ENCODE measurements around the gene PAPSS2. TPM values are rescaled to one million over a fixed set of nuclear protein-coding genes. Genes with fewer than 3 reads are reported as not detected.
"Not testable (repeated sequence)": the region's sequence is repeated elsewhere in the genome, so short reads cannot be mapped to it uniquely, and the experiment has no call there.

The PAPSS2 gene
- polyA plus RNA-seq, 1 experiment: 133 TPM

DNA sequence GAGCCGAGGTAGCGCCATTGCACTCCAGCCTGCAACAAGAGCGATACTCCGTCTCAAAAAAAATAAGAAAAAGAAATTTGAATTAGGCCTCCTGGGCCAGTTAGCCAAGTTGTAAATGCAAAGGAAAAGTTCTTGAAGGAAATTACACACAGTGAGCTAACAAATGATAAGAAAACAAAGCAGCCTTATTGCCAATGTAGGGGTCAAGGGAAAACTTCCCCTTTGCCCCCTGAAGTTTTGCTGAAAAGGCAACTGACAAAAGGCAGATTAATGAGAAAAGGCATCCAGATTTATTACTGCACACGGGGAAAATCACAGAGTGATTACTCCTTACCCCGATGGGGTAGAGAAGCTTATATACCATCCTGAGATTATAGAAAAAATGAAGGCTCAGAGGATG is 70.3 kb downstream of the PAPSS2 start:
- POLR2A ChIA-PET: no interaction called here
- no peak for DNase-seq (ENCODE audit: low read depth)
- peaks cover 4% of the 10 kb centered on the region for H3K36me3 ChIP-seq (ENCODE audit: control insufficient read depth, insufficient read depth, low read length)

DNA sequence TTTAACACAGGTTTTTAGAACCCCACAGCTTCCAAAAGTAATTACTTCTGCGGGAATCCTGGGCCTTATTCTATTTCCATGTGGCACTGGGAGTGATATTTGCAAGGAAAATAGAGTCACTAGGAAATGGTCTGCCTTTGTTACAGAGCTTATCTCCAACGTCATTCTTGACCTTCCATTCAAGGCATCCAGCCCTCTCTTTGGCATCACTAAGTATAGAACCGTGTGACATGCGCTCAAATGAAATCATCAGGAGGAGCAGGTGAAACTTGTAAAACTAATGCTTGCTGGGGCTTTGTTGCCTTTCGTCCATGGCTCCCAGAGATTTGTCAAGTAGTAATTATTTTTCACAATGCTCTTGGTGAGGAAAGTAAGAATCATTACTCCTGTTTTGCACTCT is 73.4 kb downstream of the PAPSS2 start:
- H3K36me3 ChIP-seq (ENCODE audit: control insufficient read depth, insufficient read depth, low read length): peaks cover 5% of the 10 kb centered on the region
- no peak for DNase-seq (ENCODE audit: low read depth)
- TF ChIP-seq, protein P1, sequence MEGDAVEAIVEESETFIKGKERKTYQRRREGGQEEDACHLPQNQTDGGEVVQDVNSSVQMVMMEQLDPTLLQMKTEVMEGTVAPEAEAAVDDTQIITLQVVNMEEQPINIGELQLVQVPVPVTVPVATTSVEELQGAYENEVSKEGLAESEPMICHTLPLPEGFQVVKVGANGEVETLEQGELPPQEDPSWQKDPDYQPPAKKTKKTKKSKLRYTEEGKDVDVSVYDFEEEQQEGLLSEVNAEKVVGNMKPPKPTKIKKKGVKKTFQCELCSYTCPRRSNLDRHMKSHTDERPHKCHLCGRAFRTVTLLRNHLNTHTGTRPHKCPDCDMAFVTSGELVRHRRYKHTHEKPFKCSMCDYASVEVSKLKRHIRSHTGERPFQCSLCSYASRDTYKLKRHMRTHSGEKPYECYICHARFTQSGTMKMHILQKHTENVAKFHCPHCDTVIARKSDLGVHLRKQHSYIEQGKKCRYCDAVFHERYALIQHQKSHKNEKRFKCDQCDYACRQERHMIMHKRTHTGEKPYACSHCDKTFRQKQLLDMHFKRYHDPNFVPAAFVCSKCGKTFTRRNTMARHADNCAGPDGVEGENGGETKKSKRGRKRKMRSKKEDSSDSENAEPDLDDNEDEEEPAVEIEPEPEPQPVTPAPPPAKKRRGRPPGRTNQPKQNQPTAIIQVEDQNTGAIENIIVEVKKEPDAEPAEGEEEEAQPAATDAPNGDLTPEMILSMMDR (IDR thresholded peaks at IDR 0.05; ENCODE audit: insufficient read depth, low read depth, low read length): no peak
- no peaks in the 10 kb centered on the region for H3K27me3 ChIP-seq (ENCODE audit: control insufficient read depth, insufficient read depth, low read length)
- ChIA-PET POLR2A (no interaction called here), CTCF (interaction anchor here (1.0 to 2.3 kb wide), 4 partner anchors 10 to 195 kb away, joined by 3 to 14 read pairs (median 6); no protein-coding TSS in a partner anchor)
- H3K4me3 ChIP-seq (ENCODE audit: low read depth, low read length): no peak overlapping the region

More for the DNA sequence above, 70.3 kb downstream of the PAPSS2 start:
- no peaks in the 10 kb centered on the region for H3K27me3 ChIP-seq (ENCODE audit: control insufficient read depth, insufficient read depth, low read length)
- CTCF ChIA-PET: interaction anchor here (1.2 kb wide), 1 partner anchor 12 kb away, joined by 3 read pairs; no protein-coding TSS in a partner anchor
- TF ChIP-seq, protein P1 (IDR thresholded peaks at IDR 0.05; ENCODE audit: insufficient read depth, low read depth, low read length): no peak
- H3K4me3 ChIP-seq (ENCODE audit: low read depth, low read length): no peak overlapping the region

DNA sequence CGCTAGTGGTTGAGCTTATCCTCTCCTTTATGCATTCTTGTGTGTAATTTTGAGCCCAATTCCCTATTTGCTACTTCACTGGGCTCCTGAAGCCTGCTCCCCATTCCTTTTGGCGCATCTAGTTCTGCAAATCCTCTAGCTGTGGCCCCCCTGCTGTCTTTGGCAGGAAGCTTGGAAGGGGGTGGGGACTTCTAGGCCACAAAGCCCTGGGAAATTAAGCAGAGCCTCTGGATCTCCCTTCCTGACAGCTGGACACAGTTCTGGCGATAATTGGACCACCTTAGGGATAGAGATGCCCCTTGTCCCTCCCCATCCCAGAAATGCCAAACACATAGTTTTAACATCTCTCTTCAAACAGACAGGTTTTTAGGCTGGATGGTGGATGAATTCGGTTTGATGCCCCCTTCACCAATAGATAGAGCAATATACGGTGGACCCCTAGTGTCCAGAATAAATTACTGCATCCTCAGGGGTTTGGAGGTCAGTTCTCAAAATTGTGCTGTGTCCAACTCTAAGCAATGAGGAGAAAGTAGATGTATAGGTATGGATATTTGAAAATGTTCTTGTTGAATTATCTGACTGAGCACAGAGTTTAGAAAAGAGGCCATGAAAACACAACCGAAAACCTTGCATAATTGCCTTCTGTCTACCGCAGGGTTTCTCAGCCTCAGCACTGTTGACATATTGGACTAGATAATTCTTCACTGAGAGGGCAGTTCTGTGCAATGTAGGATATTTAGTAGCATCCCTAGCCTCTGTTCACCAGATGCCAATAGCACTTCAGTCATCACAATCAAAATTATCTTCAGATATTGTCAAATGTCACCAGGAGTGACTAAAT is 75.5 kb downstream of the PAPSS2 start:
- TF ChIP-seq, protein P1 (IDR thresholded peaks at IDR 0.05; ENCODE audit: insufficient read depth, low read depth, low read length): peak; percentile 64
- CTCF ChIA-PET: interaction anchor here (0.6 to 2.3 kb wide), 22 partner anchors 9 to 1316 kb away, joined by 3 to 14 read pairs (median 4); partner anchors contain the start of gene MINPP1
- no peak overlapping the region for H3K4me3 ChIP-seq (ENCODE audit: low read depth, low read length)
- H3K36me3 ChIP-seq (ENCODE audit: control insufficient read depth, insufficient read depth, low read length): peaks cover 5% of the 10 kb centered on the region
- H3K27me3 ChIP-seq (ENCODE audit: control insufficient read depth, insufficient read depth, low read length): no peaks in the 10 kb centered on the region
- DNase-seq (ENCODE audit: low read depth): peak; percentile 7
- POLR2A ChIA-PET: no interaction called here

DNA sequence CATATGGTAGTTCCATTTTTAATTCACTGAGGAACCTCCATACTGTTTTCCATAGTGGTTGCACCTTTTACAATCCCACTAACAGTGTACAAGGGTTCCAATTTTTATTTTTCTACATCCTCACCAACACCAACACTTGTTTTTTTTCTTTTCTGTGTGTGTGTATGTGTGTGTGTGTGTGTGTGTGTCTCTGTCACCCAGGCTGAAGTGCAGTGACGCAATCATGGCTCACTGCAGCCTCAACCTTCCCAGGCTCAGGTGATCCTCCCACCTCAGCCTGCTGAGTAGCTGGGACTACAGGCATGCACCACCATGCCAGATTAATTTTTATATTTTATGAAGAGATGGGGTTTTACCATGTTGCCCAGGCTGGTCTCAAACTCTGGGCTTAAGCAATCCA is 78.6 kb downstream of the PAPSS2 start:
- CTCF ChIA-PET: interaction anchor here (1.1 kb wide), 1 partner anchor 104 kb away, joined by 3 read pairs; no protein-coding TSS in a partner anchor
- H3K36me3 ChIP-seq (ENCODE audit: control insufficient read depth, insufficient read depth, low read length); DNase-seq (ENCODE audit: low read depth); H3K27me3 ChIP-seq (ENCODE audit: control insufficient read depth, insufficient read depth, low read length); POLR2A ChIA-PET; H3K4me3 ChIP-seq (ENCODE audit: low read depth, low read length): not testable (repeated sequence)

DNA sequence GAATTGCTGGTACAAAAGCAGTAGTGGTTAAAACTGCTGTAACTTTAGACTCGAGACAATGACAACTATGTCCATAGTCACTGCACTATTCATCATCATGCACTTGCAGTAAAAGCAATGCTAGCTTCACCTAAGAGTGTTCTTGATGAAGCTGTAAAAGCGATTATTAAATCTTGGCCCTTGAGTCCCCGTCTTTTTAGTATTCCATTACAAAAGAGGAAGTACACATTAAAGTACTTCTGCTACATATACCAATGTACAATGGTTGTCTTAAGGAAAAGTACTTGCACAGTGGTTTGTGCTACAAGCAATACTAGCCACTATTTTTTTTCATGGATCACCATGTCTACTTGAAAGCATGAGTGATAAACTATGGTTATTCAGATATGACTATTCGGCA is 80.0 kb downstream of the PAPSS2 start:
- POLR2A ChIA-PET: interaction anchor here (0.7 kb wide), 1 partner anchor 63 kb away, joined by 3 read pairs; no protein-coding TSS in a partner anchor
- no peak overlapping the region for H3K4me3 ChIP-seq (ENCODE audit: low read depth, low read length)
- TF ChIP-seq, protein P1 (IDR thresholded peaks at IDR 0.05; ENCODE audit: insufficient read depth, low read depth, low read length): no peak
- no peaks in the 10 kb centered on the region for H3K27me3 ChIP-seq (ENCODE audit: control insufficient read depth, insufficient read depth, low read length)
- H3K36me3 ChIP-seq (ENCODE audit: control insufficient read depth, insufficient read depth, low read length): peaks cover 8% of the 10 kb centered on the region
- CTCF ChIA-PET: interaction anchor here (1.1 kb wide), 1 partner anchor 11 kb away, joined by 3 read pairs; no protein-coding TSS in a partner anchor
- DNase-seq (ENCODE audit: low read depth): no peak

All from BJ (cell line).